GM21390 (cell line): Measurements from ENCODE around the gene GAMT.

Experiments used
- ATAC-seq: cut with Tn5 transposase; IDR thresholded peaks from one replicate; pipeline ENCODE4 v1.9.1; 2021; ENCODE audit not compliant: unreplicated experiment

GAMT gene

GRCh38 chr19:1401889-1402217, 511 bp upstream of the GAMT start:
- ATAC-seq: no peak

- ATAC-seq: no peak
Measured at GRCh38 chr19:1400281-1401137, 833 bp downstream of the GAMT start.

GRCh38 chr19:1399745-1400144, 1.6 kb downstream of the GAMT start:
- no peak for ATAC-seq

GRCh38 chr19:1399079-1399478, 2.3 kb downstream of the GAMT start:
- no peak for ATAC-seq

GRCh38 chr19:1397838-1398237, 3.5 kb downstream of the GAMT start:
- ATAC-seq: no peak

GRCh38 chr19:1396768-1397679, 4.3 kb downstream of the GAMT start:
- no peak for ATAC-seq

GRCh38 chr19:1396019-1396767, 5.1 kb downstream of the GAMT start:
- no peak for ATAC-seq

- no peak for ATAC-seq
Measured at GRCh38 chr19:1395194-1396018, 5.9 kb downstream of the GAMT start.

GRCh38 chr19:1394252-1395193, 6.8 kb downstream of the GAMT start:
- no peak for ATAC-seq

GRCh38 chr19:1393841-1394240, 7.5 kb downstream of the GAMT start:
- ATAC-seq: no peak

GRCh38 chr19:1392939-1393530, 8.3 kb downstream of the GAMT start:
- ATAC-seq: no peak

GRCh38 chr19:1392407-1392806, 8.9 kb downstream of the GAMT start:
- ATAC-seq: no peak

- no peak for ATAC-seq
Measured at GRCh38 chr19:1390890-1391423, 10.4 kb downstream of the GAMT start.

GRCh38 chr19:1389033-1389940, 12.1 kb downstream of the GAMT start:
- ATAC-seq: no peak

GRCh38 chr19:1388637-1389026, 12.7 kb downstream of the GAMT start:
- ATAC-seq: no peak

GRCh38 chr19:1387684-1388636, 13.4 kb downstream of the GAMT start:
- ATAC-seq: no peak
